Measurements from ENCODE around the gene RABL6.
A peak's percentile ranks its signal among the peaks of the same experiment; 100 is the strongest.
"Not testable (repeated sequence)": the region's sequence is repeated elsewhere in the genome, so short reads cannot be mapped to it uniquely, and the experiment has no call there.

The RABL6 gene

GRCh38 chr9:136835932-136836904, 28.5 kb downstream of the RABL6 start:
- DNase-seq: no peak

- DNase-seq: no peak
These were observed 29.6 kb downstream of the RABL6 start for GRCh38 chr9:136837146-136837855.

GRCh38 chr9:136837856-136838277, 30.1 kb downstream of the RABL6 start:
- DNase-seq: not testable (repeated sequence)

- DNase-seq: peak in 1 of 14 donors; percentile 53
These were observed 30.8 kb downstream of the RABL6 start for GRCh38 chr9:136838314-136839228.

GRCh38 chr9:136839229-136840139, 31.7 kb downstream of the RABL6 start:
- DNase-seq: no peak

- no peak for DNase-seq
These were observed 32.6 kb downstream of the RABL6 start for GRCh38 chr9:136840140-136840876.

- peak in 13 of 14 donors; percentile 29 to 84 (median 60) for DNase-seq
These were observed 33.3 kb downstream of the RABL6 start for GRCh38 chr9:136840877-136841645.

GRCh38 chr9:136841646-136842379, 34.1 kb downstream of the RABL6 start:
- DNase-seq: peak in 3 of 14 donors; percentile 36 to 97 (median 80)

GRCh38 chr9:136842380-136842948, 34.7 kb downstream of the RABL6 start, which contains the start of gene AJM1:
Gene AJM1, plus strand, starts transcription at chr9:136842478. Its CDS starts 1,937 bp downstream, at chr9:136844415.
- peak; percentile 14 to 96 (median 68) for DNase-seq

- peak in 6 of 14 donors; percentile 12 to 61 (median 40) for DNase-seq
These were observed 35.5 kb downstream of the RABL6 start for GRCh38 chr9:136843159-136843800.

- peak in 3 of 14 donors; percentile 8 to 38 (median 23) for DNase-seq
These were observed 36.3 kb downstream of the RABL6 start for GRCh38 chr9:136843801-136844740.

GRCh38 chr9:136844761-136845464, 37.2 kb downstream of the RABL6 start:
- DNase-seq: no peak

GRCh38 chr9:136845465-136846260, 37.9 kb downstream of the RABL6 start:
- no peak for DNase-seq

- DNase-seq: no peak
These were observed 38.8 kb downstream of the RABL6 start for GRCh38 chr9:136846376-136847087.
